SK-N-SH (cell line): ENCODE data around the gene RNF180. TPM values are rescaled to one million over a fixed set of nuclear protein-coding genes. Genes with fewer than 3 reads are reported as not detected.

ENCODE experiments used
- CTCF ChIA-PET: fragments of 300-600, 350-600 bp; formaldehyde crosslinking; extraction: SDS; loops from one replicate; lab custom pipeline; 2021; lab: Yijun Ruan, JAX
- POLR2A ChIA-PET: fragments of 350-600 bp; sonication (Branson Sonifier 250); formaldehyde crosslinking; extraction: SDS; loops from one replicate; lab custom pipeline; 2020; ENCODE audit warnings: antibody characterized with exemption, inconsistent platforms; lab: Yijun Ruan, JAX
- DNase-seq: peaks from one replicate; pipeline ENCODE4 v3.0.0; 2012
- H2AFZ ChIP-seq: fragments of 200-600 bp; sonication (generic); 2 replicates; pipeline ENCODE4 v1.8.1; 2016; ENCODE audit warnings: antibody characterized with exemption, mild to moderate bottlenecking, low read depth
- H3F3A ChIP-seq: fragments of 200-600 bp; sonication (generic); replicated peaks from 2 replicates; pipeline ENCODE3; 2016; ENCODE audit warnings: antibody characterized with exemption, mild to moderate bottlenecking; ENCODE audit not compliant: insufficient read depth
- H3K27ac ChIP-seq, 2 experiments: fragments of 200-500 bp in 1 of 2; fragments of 200-600 bp in 1 of 2; sonication (Bioruptor generic) in 1 of 2; sonication (generic), shearing (Covaris generic) in 1 of 2; 2 replicates each; pipeline versions ENCODE4 v1.5.1 to v1.6.1; 2014 to 2016; ENCODE audit warnings: low read depth in 2 of 2, inconsistent platforms in 1 of 2, low read length in 1 of 2, mild to moderate bottlenecking in 1 of 2, mixed read lengths in 1 of 2
- H3K27me3 ChIP-seq: fragments of 200-600 bp; sonication (generic), shearing (Covaris generic); 2 replicates; pipeline ENCODE4 v1.6.1; 2016; ENCODE audit warnings: mixed run types; ENCODE audit not compliant: insufficient read depth
- H3K36me3 ChIP-seq, 2 experiments: fragments of 200-500 bp in 1 of 2; fragments of 200-600 bp in 1 of 2; sonication (Bioruptor generic) in 1 of 2; sonication (generic) in 1 of 2; replicated peaks in 1 of 2; 2 replicates each; pipeline versions ENCODE3 to v1.5.1; 2014 to 2016; ENCODE audit warnings: low read length in 1 of 2, mild to moderate bottlenecking in 1 of 2; ENCODE audit not compliant: insufficient read depth in 2 of 2, control insufficient read depth in 1 of 2
- H3K4me1 ChIP-seq, 2 experiments: fragments of 200-500 bp in 1 of 2; fragments of 200-600 bp in 1 of 2; sonication (Bioruptor generic) in 1 of 2; sonication (generic), shearing (Covaris generic) in 1 of 2; 2 replicates each; pipeline versions ENCODE4 v1.5.1 to v1.6.1; 2014 to 2016; ENCODE audit warnings: low read depth in 1 of 2, low read length in 1 of 2, mixed run types in 1 of 2; ENCODE audit not compliant: insufficient read depth in 2 of 2, control insufficient read depth in 1 of 2
- H3K4me2 ChIP-seq: fragments of 200-600 bp; sonication (generic), shearing (Covaris generic); 2 replicates; pipeline ENCODE4 v1.6.1; 2017; ENCODE audit warnings: mixed run types
- H3K4me3 ChIP-seq, 2 experiments: fragments of 200-500 bp in 1 of 2; fragments of 200-600 bp in 1 of 2; sonication (Bioruptor generic) in 1 of 2; sonication (generic), shearing (Covaris generic) in 1 of 2; 2 replicates each; pipeline versions ENCODE4 v1.5.1 to v1.8.1; 2014 to 2016; ENCODE audit warnings: low read depth in 2 of 2, inconsistent platforms in 1 of 2, low read length in 1 of 2, mild to moderate bottlenecking in 1 of 2, mixed read lengths in 1 of 2, moderate library complexity in 1 of 2
- H3K79me2 ChIP-seq: fragments of 200-600 bp; sonication (generic); 2 replicates; pipeline ENCODE4 v1.8.1; 2017; ENCODE audit warnings: mild to moderate bottlenecking; ENCODE audit not compliant: insufficient read depth
- H3K9ac ChIP-seq: fragments of 200-600 bp; sonication (generic); 2 replicates; pipeline ENCODE4 v1.6.1; 2017; ENCODE audit warnings: mixed run types
- H3K9me2 ChIP-seq: fragments of 200-600 bp; sonication (generic); 2 replicates; pipeline ENCODE4 v1.6.1; 2017; ENCODE audit warnings: mixed run types
- H3K9me3 ChIP-seq: fragments of 200-600 bp; sonication (generic); 2 replicates; pipeline ENCODE4 v1.6.1; 2017; ENCODE audit warnings: mixed run types, mild to moderate bottlenecking, moderate library complexity
- H4K20me1 ChIP-seq: fragments of 200-600 bp; sonication (generic); 2 replicates; pipeline ENCODE4 v1.6.1; 2017; ENCODE audit warnings: mild to moderate bottlenecking, mixed run types; ENCODE audit not compliant: insufficient read depth
- CTCF ChIP-seq: fragments of 200-600 bp; sonication (generic); IDR thresholded peaks from 2 replicates; pipeline ENCODE4 v1.6.1; 2017; ENCODE audit warnings: antibody characterized with exemption, mild to moderate bottlenecking, moderate library complexity
- EP300 ChIP-seq, 2 experiments: IDR thresholded peaks; 2 replicates each; pipeline versions ENCODE4 v1.4.0 to v1.6.1; 2012; ENCODE audit warnings: borderline replicate concordance in 1 of 2, low read depth in 1 of 2, low read length in 1 of 2
- FOXJ3 ChIP-seq: sonication (generic); formaldehyde crosslinking; IDR thresholded peaks from 2 replicates; pipeline ENCODE4 v1.5.1; 2020; ENCODE audit warnings: mild to moderate bottlenecking, missing genetic modification reagents
- FOXM1 ChIP-seq: IDR thresholded peaks from 2 replicates; pipeline ENCODE4 v1.4.0; 2012; ENCODE audit warnings: low read depth, mild to moderate bottlenecking
- GABPA ChIP-seq: IDR thresholded peaks from 2 replicates; pipeline ENCODE4 v1.4.0; 2012; ENCODE audit warnings: low read depth, mild to moderate bottlenecking
- GATA2 ChIP-seq: sonication (generic); formaldehyde crosslinking; IDR thresholded peaks from 2 replicates; pipeline ENCODE4 v1.5.0; 2020; ENCODE audit warnings: mild to moderate bottlenecking, missing genetic modification reagents
- MAX ChIP-seq: IDR thresholded peaks from 2 replicates; pipeline ENCODE4 v1.4.0; 2012; ENCODE audit warnings: low read depth
- MEF2A ChIP-seq: IDR thresholded peaks from 2 replicates; pipeline ENCODE4 v1.4.0; 2012; ENCODE audit warnings: low read depth, borderline replicate concordance
- NRF1 ChIP-seq: IDR thresholded peaks from 2 replicates; pipeline ENCODE4 v1.6.1; 2012; ENCODE audit warnings: low read depth, mild to moderate bottlenecking, low read length
- POLR2AphosphoS5 ChIP-seq: IDR thresholded peaks from 2 replicates; pipeline ENCODE4 v1.6.1; 2012; ENCODE audit warnings: low read depth, low read length
- RCOR1 ChIP-seq: fragments of 150-350 bp; IDR thresholded peaks from 2 replicates; pipeline ENCODE4 v1.6.1; 2017; ENCODE audit warnings: antibody characterized with exemption, low read length
- RFX5 ChIP-seq: IDR thresholded peaks from 2 replicates; pipeline ENCODE4 v1.6.1; 2012; ENCODE audit warnings: mild to moderate bottlenecking, improper control_type of control experiment, low read length
- SMC3 ChIP-seq: IDR thresholded peaks from 2 replicates; pipeline ENCODE4 v1.6.1; 2012; ENCODE audit warnings: low read depth, low read length, improper control_type of control experiment
- TAF1 ChIP-seq: IDR thresholded peaks from 2 replicates; pipeline ENCODE4 v1.6.1; 2012; ENCODE audit warnings: low read depth, mild to moderate bottlenecking, low read length, moderate library complexity, borderline replicate concordance
- TCF12 ChIP-seq: IDR thresholded peaks from 2 replicates; pipeline ENCODE4 v1.4.0; 2012
- TEAD4 ChIP-seq: IDR thresholded peaks from 2 replicates; pipeline ENCODE4 v1.4.0; 2012; ENCODE audit warnings: mild to moderate bottlenecking, borderline replicate concordance; ENCODE audit not compliant: insufficient read depth
- YY1 ChIP-seq: IDR thresholded peaks from 2 replicates; pipeline ENCODE4 v1.4.0; 2012; ENCODE audit warnings: low read depth, mild to moderate bottlenecking
- WGBS: methylation state at CpG from one replicate; pipeline ENCODE4 v1.1.6; 2017; ENCODE audit warnings: low lambda C conversion rate; 5-methylcytosine and 5-hydroxymethylcytosine counted together
- polyA plus RNA-seq, 3 experiments: library from polyadenylated mRNA; depleted of rRNA; stranded (reverse); fragments of >200 nt; gene quantifications; 2 replicates each; pipeline ENCODE4 v1.2.3, GENCODE V29; 2012

The RNF180 gene
- polyA plus RNA-seq, 1 of the 3 experiments (the other 2 are of a cell fraction) = 0.02 TPM

- no peak for TF ChIP-seq SMC3
Observed at GRCh38 chr5:64339769-64340168, 174.1 kb downstream of the RNF180 start (continued).

GRCh38 chr5:64340293-64340692 is 174.7 kb downstream of the RNF180 start:
- H3K36me3 ChIP-seq = no peaks in the 10 kb centered on the region
- no peaks in the 10 kb centered on the region for H3F3A ChIP-seq
- TF ChIP-seq RFX5 (no peak), EP300 (IDR thresholded peaks at IDR 0.05; ENCODE audit: borderline replicate concordance in 1 of 2, low read depth in 1 of 2, low read length in 1 of 2) (no peak), SMC3 (no peak), MAX (no peak), FOXM1 (no peak)
- no peak overlapping the region for H3K9ac ChIP-seq
- H3K4me1 ChIP-seq = no peaks in the 10 kb centered on the region
- WGBS = 8% methylated on average over 1 of the region's 1 CpG
- H3K79me2 ChIP-seq = no peaks in the 10 kb centered on the region
- H4K20me1 ChIP-seq = no peaks in the 10 kb centered on the region
- CTCF ChIA-PET = no interaction called here
- H3K4me3 ChIP-seq = no peak overlapping the region
- H3K9me3 ChIP-seq = no peaks in the 10 kb centered on the region
- no peaks in the 10 kb centered on the region for H3K9me2 ChIP-seq
- H3K27ac ChIP-seq = no peak overlapping the region
- H3K4me2 ChIP-seq = no peak overlapping the region
- H3K27me3 ChIP-seq = no peaks in the 10 kb centered on the region
- H2AFZ ChIP-seq = no peak overlapping the region
- POLR2A ChIA-PET = no interaction called here
- no peak for DNase-seq

- Histone ChIP-seq H4K20me1 (no peaks in the 10 kb centered on the region), H3K27me3 (no peaks in the 10 kb centered on the region), H3K9me2 (no peaks in the 10 kb centered on the region), H3K4me2 (no peak overlapping the region), H3K4me1 (no peaks in the 10 kb centered on the region), H3K27ac (no peak overlapping the region), H3K4me3 (no peak overlapping the region), H3F3A (no peaks in the 10 kb centered on the region), H3K36me3 (no peaks in the 10 kb centered on the region), H3K79me2 (no peaks in the 10 kb centered on the region), H3K9ac (no peak overlapping the region), H2AFZ (no peak overlapping the region), H3K9me3 (no peaks in the 10 kb centered on the region)
- DNase-seq = no peak
- ChIA-PET CTCF (no interaction called here), POLR2A (no interaction called here)
- 0% methylated on average over 1 of the region's 1 CpG for WGBS
- TF ChIP-seq POLR2AphosphoS5 (no peak), GABPA (no peak), EP300 (IDR thresholded peaks at IDR 0.05; ENCODE audit: borderline replicate concordance in 1 of 2, low read depth in 1 of 2, low read length in 1 of 2) (no peak), YY1 (no peak), TCF12 (no peak), FOXJ3 (CRISPR knock-in tag) (no peak), NRF1 (no peak), TAF1 (no peak), GATA2 (CRISPR knock-in tag) (no peak), FOXM1 (no peak), RCOR1 (no peak), MAX (no peak), CTCF (no peak), MEF2A (no peak), RFX5 (no peak), TEAD4 (no peak)
Observed at GRCh38 chr5:64341340-64341739, 175.7 kb downstream of the RNF180 start.
